Body of pancreas (tissue), 4 donors: Measurements from ENCODE around the gene TGFB2.

Experiments
- CTCF ChIP-seq, 7 experiments: fragments of 450-650 bp in 4 of 7; fragments of 200-600 bp in 3 of 7; sonication (generic) in 3 of 7; IDR thresholded peaks; one replicate each; pipeline ENCODE4 v1.5.1; 2016 to 2019; ENCODE audit warnings: antibody characterized with exemption in 7 of 7
- POLR2A ChIP-seq, 3 donors: fragments of 450-650 bp; IDR thresholded peaks; one replicate each; pipeline ENCODE4 v1.6.1; 2016; ENCODE audit warnings: antibody characterized with exemption in 3 of 3, mild to moderate bottlenecking in 2 of 3

- TF ChIP-seq CTCF (IDR thresholded peaks at IDR 0.05) (no peak), POLR2A (IDR thresholded peaks at IDR 0.05) (no peak)
Observed at GRCh38 chr1:218430822-218431221, 85.7 kb downstream of the TGFB2 start.
